AG04450 (cell line): Measurements from ENCODE around the gene GPATCH11. TPM values are rescaled to one million over a fixed set of nuclear protein-coding genes. Genes with fewer than 3 reads are reported as not detected.

ENCODE experiments used
- CTCF ChIA-PET: fragments of 300-600, 350-600 bp; formaldehyde crosslinking; extraction: SDS; loops from one replicate; lab custom pipeline; 2022; ENCODE audit warnings: antibody characterized with exemption, inconsistent platforms; lab: Charles Lee
- POLR2A ChIA-PET: fragments of 350-600 bp; formaldehyde crosslinking; extraction: SDS; loops from one replicate; lab custom pipeline; 2021; ENCODE audit warnings: antibody characterized with exemption, inconsistent platforms; lab: Yijun Ruan, JAX
- DNase-seq: peaks from one replicate; pipeline ENCODE4 v3.0.0-alpha.2; 2011; ENCODE audit warnings: low read depth, low spot score
- H3K27ac ChIP-seq: one replicate; pipeline ENCODE4 v1.5.1; 2012; ENCODE audit warnings: low read depth, low read length, control low read depth
- H3K27me3 ChIP-seq: one replicate; pipeline ENCODE4 v1.6.0; 2012; ENCODE audit warnings: low read length; ENCODE audit not compliant: control insufficient read depth, insufficient read depth
- H3K4me3 ChIP-seq: 2 replicates; pipeline ENCODE4 v1.5.1; 2011; ENCODE audit warnings: mild to moderate bottlenecking, low read depth, low read length, control low read depth
- H3K9me3 ChIP-seq: 2 replicates; pipeline ENCODE4 v1.5.1; 2012; ENCODE audit warnings: low read length; ENCODE audit not compliant: control insufficient read depth, insufficient read depth
- CTCF ChIP-seq: IDR thresholded peaks from 2 replicates; pipeline ENCODE4 v1.5.1; 2011; ENCODE audit warnings: low read depth, low read length, control low read depth, inconsistent platforms
- polyA plus RNA-seq: library from polyadenylated mRNA; depleted of rRNA; stranded (reverse); fragments of >200 nt; gene quantifications from 2 replicates; pipeline ENCODE4 v1.2.3, GENCODE V29; 2011

GPATCH11 gene
- polyA plus RNA-seq, 1 experiment: 7.2 TPM

GRCh38 chr2:37102588-37102987 lies 18.3 kb downstream of the GPATCH11 start:
- no peak for TF ChIP-seq CTCF
- H3K27me3 ChIP-seq: no peaks in the 10 kb centered on the region
- H3K4me3 ChIP-seq: no peak overlapping the region
- ChIA-PET CTCF (no interaction called here), POLR2A (no interaction called here)
- no peak overlapping the region for H3K27ac ChIP-seq
- DNase-seq: no peak
- no peaks in the 10 kb centered on the region for H3K9me3 ChIP-seq

- Histone ChIP-seq H3K9me3 (no peaks in the 10 kb centered on the region), H3K27me3 (no peaks in the 10 kb centered on the region), H3K4me3 (no peak overlapping the region), H3K27ac (no peak overlapping the region)
- CTCF ChIA-PET: interaction anchor here (0.6 to 0.7 kb wide), 2 partner anchors 40 to 347 kb away, joined by 3 to 4 read pairs; no protein-coding TSS in a partner anchor
- no peak for DNase-seq
- TF ChIP-seq CTCF: no peak
- POLR2A ChIA-PET: no interaction called here
Measured at GRCh38 chr2:37104178-37104577, 19.9 kb downstream of the GPATCH11 start.

GRCh38 chr2:37105150-37105549 lies 20.8 kb downstream of the GPATCH11 start:
- Histone ChIP-seq H3K27ac (no peak overlapping the region), H3K4me3 (no peak overlapping the region), H3K9me3 (no peaks in the 10 kb centered on the region), H3K27me3 (no peaks in the 10 kb centered on the region)
- DNase-seq: no peak
- ChIA-PET POLR2A (no interaction called here), CTCF (no interaction called here)
- no peak for TF ChIP-seq CTCF

GRCh38 chr2:37109523-37109922 lies 25.2 kb downstream of the GPATCH11 start:
- no peak for TF ChIP-seq CTCF
- CTCF ChIA-PET: no interaction called here
- no peak for DNase-seq

GRCh38 chr2:37110306-37111212 lies 26.2 kb downstream of the GPATCH11 start:
- no peak for DNase-seq
- TF ChIP-seq CTCF: no peak
- CTCF ChIA-PET: interaction anchor here (0.7 kb wide), 1 partner anchor 23 kb away, joined by 3 read pairs; no protein-coding TSS in a partner anchor
- POLR2A ChIA-PET: no interaction called here
- Histone ChIP-seq H3K9me3 (no peaks in the 10 kb centered on the region), H3K27me3 (no peaks in the 10 kb centered on the region), H3K27ac (no peak overlapping the region), H3K4me3 (no peak overlapping the region)

More at GRCh38 chr2:37109523-37109922, 25.2 kb downstream of the GPATCH11 start:
- Histone ChIP-seq H3K4me3 (no peak overlapping the region), H3K27me3 (no peaks in the 10 kb centered on the region), H3K9me3 (no peaks in the 10 kb centered on the region), H3K27ac (no peak overlapping the region)
- POLR2A ChIA-PET: no interaction called here
